ENCODE results near the gene PHF12.

DNA sequence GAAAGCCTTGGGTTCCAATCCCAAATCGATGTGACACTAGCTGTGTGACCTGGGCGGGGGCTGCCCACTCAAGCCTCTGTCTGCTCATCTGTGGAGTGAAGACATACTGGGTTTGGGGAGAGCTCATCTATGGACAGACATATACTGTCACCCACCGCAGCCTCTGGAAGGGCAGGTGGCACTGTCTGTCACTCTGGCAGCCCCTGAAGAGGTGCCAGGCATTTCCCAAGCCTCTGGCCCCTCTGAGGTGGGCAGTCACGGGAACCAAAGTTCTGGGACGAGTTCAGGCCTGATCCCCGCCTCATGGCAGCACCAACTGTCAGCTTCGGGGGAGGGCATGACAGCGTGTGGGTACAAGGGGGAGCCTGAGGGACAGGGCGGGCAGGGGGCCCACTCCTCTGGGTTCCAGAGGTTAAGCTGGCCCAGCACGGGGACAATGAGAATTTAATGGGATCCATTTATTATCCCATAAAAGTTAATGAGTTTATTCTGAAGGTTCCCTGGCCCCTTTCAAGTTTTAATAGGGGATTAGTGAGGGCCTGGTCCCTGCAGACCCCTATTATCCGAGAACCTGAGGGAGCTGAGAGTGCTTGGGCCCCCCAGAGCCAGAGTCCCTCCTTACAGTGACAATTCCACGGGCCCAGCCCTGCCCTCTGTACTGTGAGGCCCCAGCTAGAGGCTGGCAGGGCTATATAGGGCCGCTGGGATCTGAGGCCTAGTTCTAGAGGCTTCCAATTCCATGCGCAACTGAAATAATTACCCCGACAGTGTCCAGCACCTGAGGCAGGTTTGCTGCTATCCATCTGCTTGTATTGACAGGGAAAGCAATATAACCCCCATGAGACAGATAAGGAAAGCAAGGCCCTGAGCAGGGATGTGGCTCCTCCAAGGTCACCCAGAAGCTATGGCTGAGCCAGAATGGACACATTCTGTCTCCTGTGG, 35.7 kb upstream of the PHF12 start:
- TF ChIP-seq, protein P1, sequence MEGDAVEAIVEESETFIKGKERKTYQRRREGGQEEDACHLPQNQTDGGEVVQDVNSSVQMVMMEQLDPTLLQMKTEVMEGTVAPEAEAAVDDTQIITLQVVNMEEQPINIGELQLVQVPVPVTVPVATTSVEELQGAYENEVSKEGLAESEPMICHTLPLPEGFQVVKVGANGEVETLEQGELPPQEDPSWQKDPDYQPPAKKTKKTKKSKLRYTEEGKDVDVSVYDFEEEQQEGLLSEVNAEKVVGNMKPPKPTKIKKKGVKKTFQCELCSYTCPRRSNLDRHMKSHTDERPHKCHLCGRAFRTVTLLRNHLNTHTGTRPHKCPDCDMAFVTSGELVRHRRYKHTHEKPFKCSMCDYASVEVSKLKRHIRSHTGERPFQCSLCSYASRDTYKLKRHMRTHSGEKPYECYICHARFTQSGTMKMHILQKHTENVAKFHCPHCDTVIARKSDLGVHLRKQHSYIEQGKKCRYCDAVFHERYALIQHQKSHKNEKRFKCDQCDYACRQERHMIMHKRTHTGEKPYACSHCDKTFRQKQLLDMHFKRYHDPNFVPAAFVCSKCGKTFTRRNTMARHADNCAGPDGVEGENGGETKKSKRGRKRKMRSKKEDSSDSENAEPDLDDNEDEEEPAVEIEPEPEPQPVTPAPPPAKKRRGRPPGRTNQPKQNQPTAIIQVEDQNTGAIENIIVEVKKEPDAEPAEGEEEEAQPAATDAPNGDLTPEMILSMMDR (IDR thresholded peaks at IDR 0.05; ENCODE audit: low read depth, low read length): no peak
- TF ChIP-seq EZH2phosphoT487 (IDR thresholded peaks at IDR 0.05; ENCODE audit: low read depth): no peak

Measured in OCI-LY3 (cell line).